WI38 (cell line): ENCODE data around the gene MTMR12.

Experiments used
- H3K4me3 ChIP-seq: 2 replicates; pipeline ENCODE4 v1.5.1; 2011; ENCODE audit warnings: low read depth, mild to moderate bottlenecking, control low read depth, low read length
- TF ChIP-seq, protein P1 (sequence below): IDR thresholded peaks from 2 replicates; pipeline ENCODE4 v1.5.1; 2012; ENCODE audit warnings: low read depth, mild to moderate bottlenecking, control low read depth, low read length

The MTMR12 gene

DNA sequence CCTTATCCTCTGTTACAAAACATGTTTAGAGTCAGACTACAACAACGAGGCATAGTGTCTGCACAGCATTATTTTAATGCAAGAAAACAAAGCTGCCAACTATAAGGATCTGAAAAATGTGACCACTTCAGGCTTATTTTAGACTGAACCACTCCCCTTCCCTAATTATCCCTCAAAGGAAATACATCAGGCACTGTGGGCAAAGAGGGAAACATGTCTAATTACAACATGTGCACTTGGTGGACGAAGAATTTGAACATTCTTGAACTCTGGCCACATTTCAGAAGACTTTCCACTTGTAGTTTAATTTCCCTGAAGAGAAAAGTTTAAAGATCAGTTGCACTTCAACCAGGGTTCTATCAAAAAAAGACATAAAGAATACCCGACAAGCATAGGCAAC lies 3.8 kb downstream of the MTMR12 start:
- TF ChIP-seq, protein P1, sequence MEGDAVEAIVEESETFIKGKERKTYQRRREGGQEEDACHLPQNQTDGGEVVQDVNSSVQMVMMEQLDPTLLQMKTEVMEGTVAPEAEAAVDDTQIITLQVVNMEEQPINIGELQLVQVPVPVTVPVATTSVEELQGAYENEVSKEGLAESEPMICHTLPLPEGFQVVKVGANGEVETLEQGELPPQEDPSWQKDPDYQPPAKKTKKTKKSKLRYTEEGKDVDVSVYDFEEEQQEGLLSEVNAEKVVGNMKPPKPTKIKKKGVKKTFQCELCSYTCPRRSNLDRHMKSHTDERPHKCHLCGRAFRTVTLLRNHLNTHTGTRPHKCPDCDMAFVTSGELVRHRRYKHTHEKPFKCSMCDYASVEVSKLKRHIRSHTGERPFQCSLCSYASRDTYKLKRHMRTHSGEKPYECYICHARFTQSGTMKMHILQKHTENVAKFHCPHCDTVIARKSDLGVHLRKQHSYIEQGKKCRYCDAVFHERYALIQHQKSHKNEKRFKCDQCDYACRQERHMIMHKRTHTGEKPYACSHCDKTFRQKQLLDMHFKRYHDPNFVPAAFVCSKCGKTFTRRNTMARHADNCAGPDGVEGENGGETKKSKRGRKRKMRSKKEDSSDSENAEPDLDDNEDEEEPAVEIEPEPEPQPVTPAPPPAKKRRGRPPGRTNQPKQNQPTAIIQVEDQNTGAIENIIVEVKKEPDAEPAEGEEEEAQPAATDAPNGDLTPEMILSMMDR: no peak
- H3K4me3 ChIP-seq: no peak overlapping the region

DNA sequence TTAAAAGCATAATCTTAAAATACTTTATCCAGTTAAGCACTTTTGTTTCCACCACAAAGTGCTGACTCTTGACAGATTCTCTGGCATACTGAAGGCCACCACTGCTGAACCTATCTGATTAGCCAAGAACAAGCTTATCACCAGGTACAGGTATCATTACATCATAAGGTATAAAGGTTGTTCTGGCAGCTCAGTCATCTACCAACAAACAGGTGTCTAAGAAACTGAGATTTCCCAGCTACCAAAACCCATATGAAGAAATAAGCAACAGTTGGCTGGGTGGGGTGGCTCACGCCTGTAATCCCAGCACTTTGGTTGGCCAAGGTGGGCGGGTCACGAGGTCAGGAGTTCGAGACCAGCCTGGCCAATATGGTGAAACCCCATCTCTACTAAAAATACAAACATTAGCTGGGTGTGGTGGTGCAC lies 5.0 kb downstream of the MTMR12 start:
- H3K4me3 ChIP-seq: no peak overlapping the region
- TF ChIP-seq, protein P1: no peak

DNA sequence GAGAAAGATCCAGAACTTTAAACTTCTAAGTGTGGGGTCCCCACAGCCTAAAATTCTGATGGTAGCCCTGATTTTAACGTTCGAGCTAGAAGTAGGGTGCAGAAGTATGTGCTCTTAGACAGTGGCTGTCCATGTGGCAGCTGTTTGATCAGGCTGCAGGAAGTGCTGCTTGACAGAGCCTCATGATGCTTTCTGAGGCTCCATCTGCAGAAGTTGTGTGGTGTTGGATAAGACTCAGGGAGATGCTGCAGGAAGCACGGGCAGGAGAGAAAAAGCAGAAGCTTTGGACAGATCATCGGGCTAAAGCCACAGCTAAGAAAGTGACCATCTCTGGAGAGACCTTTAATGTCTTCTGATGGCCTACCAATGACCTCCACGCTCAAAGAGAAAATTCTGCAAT lies 8.1 kb downstream of the MTMR12 start:
- TF ChIP-seq, protein P1: no peak
- H3K4me3 ChIP-seq: no peak overlapping the region

DNA sequence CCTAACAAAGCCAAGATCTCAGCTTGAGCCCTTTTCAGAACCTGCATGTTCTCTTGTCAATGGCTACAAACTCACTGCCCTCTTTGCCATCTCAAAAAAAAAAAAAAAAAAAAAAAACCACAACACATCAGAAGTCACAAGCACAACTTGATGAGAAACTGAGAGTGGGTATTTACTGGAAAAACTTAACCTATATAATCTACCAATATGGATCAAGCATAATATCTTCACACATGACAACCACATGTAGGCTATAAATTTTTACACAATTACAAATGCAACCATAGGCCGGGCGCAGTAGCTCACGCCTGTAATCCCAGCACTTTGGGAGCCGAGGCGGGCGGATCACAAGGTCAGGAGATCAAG lies 9.0 kb downstream of the MTMR12 start:
- H3K4me3 ChIP-seq: no peak overlapping the region
- TF ChIP-seq, protein P1: no peak

DNA sequence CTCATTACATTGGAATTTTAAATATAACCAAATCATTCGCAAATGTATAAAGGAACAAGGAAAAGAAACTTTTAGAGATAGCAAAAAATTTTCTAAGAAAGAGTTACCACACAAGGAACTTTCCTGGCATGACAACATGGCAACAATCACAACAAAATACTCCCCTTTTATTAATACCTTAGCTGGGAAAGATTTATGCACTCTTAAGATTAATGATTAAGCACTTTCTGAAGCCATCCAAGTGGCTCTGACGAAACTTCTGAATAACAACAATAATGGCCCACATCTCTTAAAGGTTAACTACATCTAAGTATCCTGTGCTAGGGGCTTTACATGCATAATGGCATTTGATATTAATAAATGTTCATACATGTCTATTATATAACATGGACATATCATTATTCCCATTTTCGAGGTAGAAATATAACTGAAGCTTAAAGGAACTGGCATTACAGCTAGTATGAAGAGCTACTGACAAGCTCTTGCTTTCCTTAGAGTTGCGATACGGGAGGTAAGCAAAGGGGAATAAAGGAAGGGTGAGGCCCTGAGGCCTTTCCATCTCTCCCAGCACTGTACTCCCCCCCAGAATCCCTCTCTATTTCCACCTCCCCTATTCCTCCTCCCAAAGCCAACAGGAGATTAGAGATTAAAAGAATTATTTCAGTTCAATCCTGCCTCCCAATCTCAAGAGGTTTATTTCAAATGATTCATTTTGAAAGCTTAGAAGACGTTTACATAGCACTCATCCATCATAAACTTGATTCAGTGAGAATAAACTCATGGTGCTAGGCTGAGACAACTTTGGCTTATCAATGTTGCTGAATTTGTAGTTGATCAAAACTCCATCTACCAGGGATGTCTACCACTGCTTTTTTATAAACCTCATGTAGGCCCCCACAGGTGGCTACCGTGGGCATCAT lies 9.6 kb downstream of the MTMR12 start:
- no peak overlapping the region for H3K4me3 ChIP-seq
- TF ChIP-seq, protein P1: no peak

DNA sequence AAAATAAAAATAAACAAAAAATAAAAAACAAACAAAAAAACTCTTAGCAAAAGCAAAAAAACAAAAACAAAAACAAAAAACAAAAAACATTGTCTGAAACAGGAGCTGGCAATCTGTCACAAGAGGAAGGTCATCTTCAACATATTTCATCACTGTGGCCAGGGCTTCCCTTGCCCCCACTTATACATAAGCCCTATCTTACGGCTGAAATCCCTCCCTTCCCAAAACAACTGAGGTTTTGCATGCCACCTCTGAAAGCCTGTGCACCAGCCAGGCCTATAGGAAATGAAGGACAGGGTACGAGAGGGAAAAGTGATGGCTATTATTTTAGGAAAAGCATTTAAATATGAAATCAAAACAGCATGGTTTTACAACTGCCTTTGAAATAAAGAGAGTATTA lies 10.8 kb downstream of the MTMR12 start:
- TF ChIP-seq, protein P1: no peak
- no peak overlapping the region for H3K4me3 ChIP-seq

DNA sequence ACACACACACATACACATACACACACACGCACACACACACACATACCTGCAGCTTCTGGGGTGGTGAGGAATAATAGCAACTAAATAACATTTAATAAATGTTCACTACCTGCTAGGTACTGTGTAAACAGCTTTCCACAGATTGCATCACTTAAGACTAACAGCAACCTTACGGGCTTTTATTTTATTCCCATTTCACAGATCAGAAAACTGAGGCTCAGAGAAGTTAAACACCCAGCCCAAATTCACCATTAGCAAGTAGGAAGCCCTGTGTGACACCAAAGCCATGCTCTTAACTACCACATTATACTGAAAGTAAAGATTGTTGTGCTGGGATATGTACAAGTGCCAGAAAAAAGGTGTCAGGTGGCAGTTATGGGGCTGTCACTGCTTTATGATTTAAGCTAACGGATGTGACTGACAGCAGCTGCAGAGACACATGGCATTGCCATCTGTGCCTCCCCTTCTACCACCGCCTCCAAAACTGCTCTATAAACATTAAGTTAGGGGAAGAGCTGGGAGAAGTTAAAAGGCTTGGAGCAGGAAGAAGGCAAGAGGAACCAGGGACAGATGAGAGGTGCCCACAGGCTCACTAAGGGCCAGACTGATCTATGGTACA lies 13.6 kb downstream of the MTMR12 start:
- no peak overlapping the region for H3K4me3 ChIP-seq
- TF ChIP-seq, protein P1: no peak
